GM18907 (cell line): ENCODE measurements around the gene PPP5C.
"Not testable (repeated sequence)": the region's sequence is repeated elsewhere in the genome, so short reads cannot be mapped to it uniquely, and the experiment has no call there.

Experiments used
- ATAC-seq: cut with Tn5 transposase; IDR thresholded peaks from one replicate; pipeline ENCODE4 v1.9.1; 2021; ENCODE audit warnings: mild to moderate bottlenecking, moderate library complexity; ENCODE audit not compliant: unreplicated experiment

PPP5C gene

GRCh38 chr19:46361915-46362314 lies 15.0 kb downstream of the PPP5C start:
- no peak for ATAC-seq

- ATAC-seq, result no peak
Observed at GRCh38 chr19:46364359-46364758, 17.5 kb downstream of the PPP5C start.

- ATAC-seq, result no peak
Observed at GRCh38 chr19:46365561-46365960, 18.7 kb downstream of the PPP5C start.

DNA sequence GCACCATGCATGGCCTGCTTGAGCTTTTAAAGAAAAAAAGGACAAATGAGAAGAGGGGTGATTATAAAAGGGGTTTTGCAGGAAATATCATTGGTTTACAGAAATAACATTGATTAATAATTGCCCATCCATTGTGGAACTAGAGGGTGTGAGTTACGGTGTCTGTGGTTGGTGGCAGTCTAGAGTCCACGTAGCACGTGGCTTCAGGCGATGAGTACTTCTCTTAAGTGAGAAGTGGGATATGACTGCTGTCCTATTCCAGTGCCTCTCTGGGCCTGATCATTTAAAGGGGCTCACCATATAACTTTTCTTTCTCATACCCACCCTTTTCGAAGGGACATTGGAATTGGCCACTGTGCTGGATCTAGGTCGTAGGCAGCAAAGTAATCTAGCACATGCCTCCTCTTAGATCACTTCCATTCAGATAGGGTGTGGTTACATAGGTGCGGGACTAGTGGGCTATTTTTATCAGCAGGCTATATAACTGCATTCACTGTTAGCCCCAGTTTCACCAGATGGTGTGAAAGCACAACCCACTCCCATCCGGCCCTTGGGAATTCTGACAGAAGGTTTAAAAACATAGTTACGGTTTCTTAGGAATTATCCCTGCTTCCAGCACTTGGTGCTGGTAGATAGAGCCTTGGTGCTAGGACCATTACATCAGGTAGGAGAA lies 19.9 kb downstream of the PPP5C start:
- no peak for ATAC-seq

DNA sequence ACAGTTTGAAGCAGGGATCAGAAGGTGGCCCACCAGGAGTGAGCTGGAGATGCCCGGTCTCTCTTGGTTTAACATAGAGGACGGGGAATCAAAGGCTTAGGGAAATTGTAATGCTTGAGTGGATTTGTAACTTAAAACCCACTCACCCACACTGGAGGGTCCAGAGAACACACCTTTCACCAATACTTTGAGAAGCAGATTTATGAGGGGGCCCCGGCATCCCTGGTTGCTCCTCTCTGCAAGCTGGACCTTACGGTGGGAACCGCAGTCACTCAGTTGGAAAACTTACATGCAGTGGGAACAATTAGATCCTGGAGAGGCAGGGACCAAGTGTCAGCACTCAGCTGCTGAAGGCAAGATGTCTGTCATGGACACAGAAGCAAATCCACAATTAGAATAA lies 20.5 kb downstream of the PPP5C start:
- ATAC-seq, result no peak

DNA sequence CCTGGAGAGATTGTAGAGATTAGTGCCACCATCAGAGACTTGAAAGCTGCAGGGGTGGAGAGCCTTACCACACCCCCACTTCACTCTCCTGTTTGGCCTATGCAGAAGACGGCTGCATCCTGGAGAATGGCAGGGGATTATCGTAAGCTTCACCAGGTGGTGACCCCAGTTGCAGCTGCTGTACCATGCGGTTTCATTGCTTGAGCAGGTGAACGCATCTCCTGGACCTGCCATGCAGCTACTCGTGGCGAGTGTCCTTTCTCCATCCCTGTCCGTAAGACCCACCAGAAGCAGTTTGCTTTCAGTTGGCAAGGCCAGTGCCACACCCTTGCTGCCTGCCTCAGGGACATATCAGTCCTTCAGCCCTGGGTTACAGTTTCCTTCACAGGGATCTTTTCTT lies 21.2 kb downstream of the PPP5C start:
- ATAC-seq, result no peak

- no peak for ATAC-seq
Observed at GRCh38 chr19:46369817-46370216, 22.9 kb downstream of the PPP5C start.

DNA sequence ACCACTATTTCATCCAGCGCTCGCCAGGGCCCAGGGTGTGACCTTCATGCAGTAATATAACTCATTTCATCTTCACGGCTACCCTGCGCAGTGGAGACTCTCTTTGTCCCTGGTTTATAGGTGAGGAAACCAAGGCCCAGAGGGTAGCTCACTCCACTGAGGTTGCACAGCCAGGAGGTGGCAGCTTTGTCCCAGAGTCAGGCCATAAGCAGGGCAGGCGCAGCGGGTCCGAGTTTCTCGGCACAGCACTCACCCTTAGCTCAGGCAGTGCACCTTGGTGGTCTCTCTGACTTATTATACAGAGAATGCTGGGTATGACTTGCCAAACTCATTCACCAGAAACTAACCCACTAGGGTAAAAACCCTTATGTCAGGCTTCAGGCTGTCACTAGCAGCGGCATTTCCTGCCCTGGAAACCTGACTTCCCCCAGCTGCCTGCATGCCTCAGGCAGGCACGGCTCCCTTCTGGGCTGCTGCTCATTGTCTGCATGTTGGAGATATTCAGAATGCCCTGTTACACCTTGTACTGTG lies 24.5 kb downstream of the PPP5C start:
- ATAC-seq, result no peak

- no peak for ATAC-seq
Observed at GRCh38 chr19:46372901-46373490, 26.1 kb downstream of the PPP5C start.

DNA sequence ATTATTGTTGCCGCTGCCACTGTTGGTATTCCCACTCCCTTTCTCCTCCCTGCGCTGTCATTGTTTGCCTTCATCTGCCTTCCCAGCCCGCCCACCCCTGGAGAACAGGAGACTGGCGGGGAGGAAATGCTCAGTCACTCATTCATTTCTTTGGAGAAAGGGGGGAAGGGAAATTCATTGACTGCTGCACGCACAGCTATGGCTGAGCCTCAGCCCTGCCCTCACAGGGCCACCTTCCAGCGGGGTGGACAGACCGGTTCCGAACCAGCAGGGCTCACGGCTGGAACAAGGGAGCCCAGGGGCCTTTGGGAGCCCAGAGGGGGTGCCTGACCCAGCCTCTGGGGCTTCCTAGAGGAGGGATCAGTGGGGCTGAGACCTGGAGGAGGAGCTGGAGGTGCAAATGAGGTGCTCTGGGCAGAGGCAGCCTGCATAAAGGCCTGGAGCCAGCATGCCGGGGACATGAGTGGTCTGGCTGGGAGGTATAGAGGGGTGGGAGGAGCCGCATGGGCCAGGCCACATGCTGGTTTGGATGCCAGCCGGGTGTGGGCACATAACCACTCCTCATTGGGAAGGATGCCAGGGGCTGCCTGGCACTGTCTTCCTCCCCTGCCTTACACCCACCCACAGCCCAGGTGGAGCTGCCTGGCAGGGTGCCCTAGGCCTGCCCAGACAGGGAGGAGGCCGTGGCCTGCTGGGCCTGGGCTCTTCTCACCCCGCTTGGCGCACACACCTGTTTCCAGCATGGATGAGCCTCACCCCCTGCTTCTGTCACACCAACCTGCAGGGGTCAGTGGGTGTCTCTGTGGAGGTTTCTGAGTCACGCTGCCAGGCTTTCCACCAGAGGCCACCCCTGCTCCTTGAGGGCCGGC lies 26.8 kb downstream of the PPP5C start:
- ATAC-seq, result no peak

DNA sequence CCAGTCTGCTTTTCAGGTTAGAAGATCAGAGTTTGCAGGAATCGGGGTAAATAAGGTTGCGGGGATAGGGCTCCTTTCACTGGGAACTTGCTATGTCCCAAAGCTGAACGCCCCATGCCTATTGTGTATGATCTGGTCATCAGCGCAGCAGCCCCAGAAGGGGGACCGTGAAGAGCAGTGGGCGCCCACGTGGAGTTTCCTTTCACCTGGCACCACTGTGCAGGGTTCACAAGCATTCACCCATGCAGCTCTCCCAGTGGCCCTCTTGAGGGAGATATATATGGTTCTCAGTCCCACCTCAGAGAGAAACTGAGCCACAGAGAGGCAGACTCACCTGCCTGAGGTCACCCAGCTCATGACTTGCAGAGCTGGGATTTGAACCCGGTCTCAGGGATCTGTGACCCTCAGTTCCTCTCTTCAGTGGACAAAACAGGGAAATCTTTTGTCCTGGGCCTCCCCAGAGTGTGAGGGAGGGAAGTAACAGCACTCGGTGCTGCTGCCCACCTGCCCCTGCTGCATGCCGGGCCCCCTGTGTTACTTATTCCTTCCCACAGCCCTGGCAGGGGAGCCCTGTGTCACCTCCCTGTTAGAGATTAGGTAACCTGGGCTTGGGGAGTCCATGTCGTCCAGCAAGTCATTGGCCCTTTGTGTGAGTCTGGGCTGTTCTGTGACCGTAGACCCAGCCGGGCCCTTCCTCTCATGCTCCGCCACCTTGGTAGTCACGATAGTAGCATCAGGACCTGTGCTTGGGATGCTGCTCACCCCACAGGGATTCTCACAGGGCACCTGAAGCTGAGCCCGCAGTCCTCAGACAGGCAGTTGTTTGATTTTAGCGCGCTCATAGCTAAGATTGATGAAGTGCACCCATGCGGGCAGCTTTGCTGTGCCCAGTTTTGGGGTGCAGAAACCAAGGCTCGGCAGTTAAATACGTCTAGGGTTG lies 27.9 kb downstream of the PPP5C start:
- no peak for ATAC-seq

- ATAC-seq, result not testable (repeated sequence)
Observed at GRCh38 chr19:46375476-46376067, 28.7 kb downstream of the PPP5C start.

GRCh38 chr19:46376241-46377153 lies 29.6 kb downstream of the PPP5C start:
- no peak for ATAC-seq

DNA sequence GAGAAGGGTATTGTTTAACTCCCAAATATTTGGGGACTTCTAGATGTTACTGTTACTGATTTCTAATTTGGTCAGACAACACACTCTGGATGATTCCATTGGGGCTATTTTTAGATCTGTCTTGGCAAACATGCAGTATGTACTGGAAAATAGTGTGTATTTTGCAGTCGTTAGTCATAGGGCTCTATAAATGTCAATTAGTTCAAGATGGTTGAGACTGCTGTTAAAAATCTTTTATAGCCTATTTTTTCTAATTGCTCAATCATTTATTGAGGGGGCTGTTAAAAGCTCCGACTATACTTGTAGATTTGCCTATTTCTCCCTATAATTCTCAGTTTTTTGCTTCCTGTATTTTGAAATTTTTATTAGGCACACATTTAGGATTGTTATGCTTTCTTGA lies 31.4 kb downstream of the PPP5C start:
- no peak for ATAC-seq

DNA sequence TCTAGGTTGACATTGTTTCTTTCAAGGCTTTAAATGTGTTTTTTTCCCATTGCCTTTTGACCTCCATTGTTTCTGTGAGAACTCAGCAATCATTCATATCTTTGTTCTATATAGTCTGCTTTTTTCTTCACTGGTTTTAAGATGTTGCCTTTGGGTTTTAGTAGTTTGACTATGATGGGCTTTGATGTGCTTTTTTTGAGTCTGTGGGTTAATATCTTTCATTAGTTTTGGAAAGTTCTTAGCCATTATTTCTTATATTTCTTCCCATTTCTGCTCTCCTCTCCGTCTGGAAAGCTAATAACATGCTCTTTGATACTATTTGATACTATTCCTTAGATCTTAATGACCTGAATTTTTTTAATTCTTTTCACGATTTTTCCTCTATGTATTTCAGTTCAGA lies 33.8 kb downstream of the PPP5C start:
- no peak for ATAC-seq

DNA sequence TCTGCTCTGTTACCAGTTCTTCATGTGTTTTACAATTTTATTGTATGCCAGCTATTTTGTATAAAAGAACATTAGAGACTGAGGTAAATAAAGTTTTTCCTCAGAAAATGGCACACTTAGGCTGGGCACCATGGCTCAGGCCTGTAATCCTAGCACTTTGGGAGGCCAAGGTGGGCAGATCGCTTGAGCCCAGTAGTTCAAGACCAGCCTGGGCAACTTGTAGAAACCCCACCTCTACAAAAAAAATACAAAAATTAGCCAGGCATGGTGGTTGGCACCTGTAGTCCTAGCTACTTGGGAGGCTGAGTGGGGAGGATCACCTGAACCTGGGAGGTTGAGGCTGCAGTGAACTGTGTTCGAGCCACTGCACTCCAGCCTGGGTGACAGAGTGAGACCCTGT lies 34.5 kb downstream of the PPP5C start:
- ATAC-seq, result no peak

DNA sequence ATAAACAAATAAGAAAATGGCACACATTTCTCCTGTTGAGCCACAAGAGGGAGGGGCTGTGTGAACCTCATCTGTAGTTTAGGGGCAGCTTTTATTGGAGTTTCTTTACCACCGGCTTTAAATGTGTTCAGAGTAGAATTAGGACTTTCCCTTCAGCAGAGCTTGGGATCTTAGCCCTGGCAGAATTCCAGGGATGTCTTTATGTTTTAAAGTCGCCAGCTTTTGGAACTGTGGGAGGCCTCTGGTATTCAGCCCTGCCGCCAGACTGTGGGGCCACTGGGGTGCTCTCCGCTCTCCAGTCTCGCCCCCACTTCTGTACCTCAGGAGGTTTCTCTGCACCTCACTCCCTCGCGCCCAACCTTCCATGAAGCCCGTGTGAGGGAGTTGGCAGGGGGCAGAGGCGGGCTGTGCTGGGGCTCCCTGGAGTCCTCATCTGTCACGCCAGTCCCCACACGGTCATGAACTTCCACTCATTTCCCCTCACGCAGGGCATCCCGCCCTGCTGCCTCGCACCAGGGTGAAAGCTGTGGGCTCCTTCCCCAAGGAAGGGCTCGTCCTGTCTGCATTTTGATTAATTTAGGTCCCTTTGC lies 35.0 kb downstream of the PPP5C start:
- ATAC-seq, result no peak

GRCh38 chr19:46383171-46383815 lies 36.4 kb downstream of the PPP5C start:
- ATAC-seq, result no peak
